NCI-H2029 (cell line): ENCODE results near the gene MMP26.
"Not testable (repeated sequence)": the region's sequence is repeated elsewhere in the genome, so short reads cannot be mapped to it uniquely, and the experiment has no call there.

ENCODE experiments used
- DNase-seq: peaks from one replicate; lab custom pipeline; 2025; lab: John Stamatoyannopoulos, UW

Gene MMP26

GRCh38 chr11:4722616-4723534 is 18.3 kb downstream of the MMP26 start:
- DNase-seq: not testable (repeated sequence)

- DNase-seq: no peak
Observed at GRCh38 chr11:4727171-4727570, 22.6 kb downstream of the MMP26 start.

- DNase-seq: no peak
Observed at GRCh38 chr11:4740735-4741134, 36.2 kb downstream of the MMP26 start.

DNA sequence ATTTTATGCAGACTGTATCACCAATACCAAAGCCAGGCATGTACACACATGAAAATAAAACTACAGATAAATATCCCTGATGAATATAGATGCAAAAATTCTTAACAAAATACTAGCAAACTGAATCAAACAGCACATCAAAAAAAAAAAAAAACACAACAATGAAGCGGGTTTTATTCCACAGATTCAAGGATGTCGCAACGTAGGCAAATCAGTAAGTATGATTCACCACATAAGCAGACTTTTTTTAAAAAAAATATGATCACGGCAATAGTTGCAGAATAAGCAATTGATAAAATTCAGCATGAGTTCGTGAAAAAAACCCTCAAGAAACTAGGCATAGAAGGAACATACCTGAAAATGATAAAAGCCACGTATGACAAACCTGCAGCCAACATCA is 43.9 kb downstream of the MMP26 start:
- DNase-seq: no peak

DNA sequence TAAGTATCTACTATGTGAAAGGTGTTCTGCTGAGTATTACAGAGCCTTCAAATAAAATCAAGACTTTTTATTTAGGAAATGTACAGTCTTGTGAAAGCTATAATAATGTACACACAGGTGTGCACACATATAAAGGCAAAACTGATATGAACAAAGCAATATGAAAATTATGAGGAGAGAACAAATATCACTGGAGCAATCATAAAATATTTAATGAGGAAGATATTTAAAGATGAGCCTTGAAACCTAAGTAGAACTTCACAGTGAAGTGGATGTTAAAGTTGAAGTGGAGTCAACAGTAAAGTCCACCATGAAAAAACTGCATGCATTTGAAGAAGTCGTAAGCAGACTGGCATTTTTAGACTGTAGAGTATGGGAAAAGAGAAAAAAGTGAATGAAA is 46.6 kb downstream of the MMP26 start:
- no peak for DNase-seq
